ENCODE measurements around the gene IFNA2. TPM values are rescaled to one million over a fixed set of nuclear protein-coding genes. Genes with fewer than 3 reads are reported as not detected.

Gene IFNA2
- total RNA-seq, 6 donors from 2014 or later, result not detected

DNA sequence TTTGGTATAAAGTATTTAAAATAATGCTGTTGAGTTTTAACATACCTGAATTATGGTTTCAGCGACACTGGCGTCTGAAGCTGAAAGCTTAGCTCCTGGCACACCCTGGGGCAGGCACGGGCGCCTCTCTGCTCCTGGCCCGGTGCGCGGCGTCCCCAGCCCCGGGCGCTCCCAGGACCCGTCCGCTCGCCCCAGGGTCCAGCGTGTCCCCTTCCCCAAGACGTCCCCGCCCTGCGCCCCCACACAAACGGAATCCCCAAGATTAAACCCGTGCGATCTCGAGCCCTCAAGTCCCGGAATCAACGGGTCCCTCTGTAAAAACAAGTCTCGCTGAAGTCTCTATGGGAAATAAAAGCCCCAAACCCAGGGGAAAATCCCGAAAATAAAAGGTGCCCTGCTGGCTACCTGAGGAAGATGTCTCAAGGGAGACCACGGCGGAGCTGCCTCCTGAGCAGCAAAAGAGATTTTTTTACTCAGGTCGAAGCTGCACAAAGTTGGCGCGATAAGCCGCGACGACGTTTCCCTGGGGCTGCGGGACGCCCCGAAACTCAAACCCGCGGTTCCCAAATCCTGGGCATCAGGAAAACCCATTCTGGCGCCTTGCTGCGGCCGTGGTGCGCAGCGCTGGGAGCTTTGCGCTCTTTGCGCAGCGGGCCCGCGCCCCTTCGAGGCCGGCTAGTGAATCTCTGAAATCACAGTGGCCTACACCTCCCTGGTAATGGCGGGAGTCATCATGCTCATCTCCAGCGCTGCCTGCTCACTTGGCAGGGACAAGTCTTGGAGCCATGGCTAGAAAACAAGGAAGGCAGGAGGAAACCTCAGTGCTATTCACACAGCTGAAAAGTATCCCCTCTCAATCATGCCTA is 17.4 kb upstream of the IFNA2 start:
- H3K4me1 ChIP-seq, result peaks cover 6 to 10% (median 9%) of the 10 kb centered on the region in 4 donors
- ATAC-seq (ENCODE audit: low FRiP score in 2 of 2), result peak in 1 of 2 donors; percentile 65
- DNase-seq, result peak in 1 of 2 donors; percentile 85
- no peaks in the 10 kb centered on the region for H3K36me3 ChIP-seq
- no peak for TF ChIP-seq EP300 (IDR thresholded peaks at IDR 0.05)
- no peak for TF ChIP-seq POLR2A (IDR thresholded peaks at IDR 0.05)
- TF ChIP-seq, protein P1, sequence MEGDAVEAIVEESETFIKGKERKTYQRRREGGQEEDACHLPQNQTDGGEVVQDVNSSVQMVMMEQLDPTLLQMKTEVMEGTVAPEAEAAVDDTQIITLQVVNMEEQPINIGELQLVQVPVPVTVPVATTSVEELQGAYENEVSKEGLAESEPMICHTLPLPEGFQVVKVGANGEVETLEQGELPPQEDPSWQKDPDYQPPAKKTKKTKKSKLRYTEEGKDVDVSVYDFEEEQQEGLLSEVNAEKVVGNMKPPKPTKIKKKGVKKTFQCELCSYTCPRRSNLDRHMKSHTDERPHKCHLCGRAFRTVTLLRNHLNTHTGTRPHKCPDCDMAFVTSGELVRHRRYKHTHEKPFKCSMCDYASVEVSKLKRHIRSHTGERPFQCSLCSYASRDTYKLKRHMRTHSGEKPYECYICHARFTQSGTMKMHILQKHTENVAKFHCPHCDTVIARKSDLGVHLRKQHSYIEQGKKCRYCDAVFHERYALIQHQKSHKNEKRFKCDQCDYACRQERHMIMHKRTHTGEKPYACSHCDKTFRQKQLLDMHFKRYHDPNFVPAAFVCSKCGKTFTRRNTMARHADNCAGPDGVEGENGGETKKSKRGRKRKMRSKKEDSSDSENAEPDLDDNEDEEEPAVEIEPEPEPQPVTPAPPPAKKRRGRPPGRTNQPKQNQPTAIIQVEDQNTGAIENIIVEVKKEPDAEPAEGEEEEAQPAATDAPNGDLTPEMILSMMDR (IDR thresholded peaks at IDR 0.05), result no peak
- TF ChIP-seq POLR2AphosphoS5 (IDR thresholded peaks at IDR 0.05), result no peak
- peak overlapping the region in 3 of 4 donors; percentile 7 to 34 (median 21) for H3K4me3 ChIP-seq
- no peak overlapping the region for H3K27ac ChIP-seq
- H3K9me3 ChIP-seq, result no peaks in the 10 kb centered on the region
- 1 to 8% methylated on average over 27 to 38 of the region's 53 CpGs for WGBS, 2 donors
- H3K27me3 ChIP-seq, result peaks cover 0 to 13% (median 5%) of the 10 kb centered on the region in 4 donors

GRCh38 chr9:21399956-21400355 is 14.8 kb upstream of the IFNA2 start:
- Histone ChIP-seq H3K4me3 (no peak overlapping the region), H3K27me3 (peaks cover 0 to 16% (median 5%) of the 10 kb centered on the region in 4 donors), H3K4me1 (peaks cover 12 to 18% (median 15%) of the 10 kb centered on the region in 4 donors), H3K36me3 (no peaks in the 10 kb centered on the region), H3K9me3 (no peaks in the 10 kb centered on the region), H3K27ac (no peak overlapping the region)
- DNase-seq (no peak), ATAC-seq (ENCODE audit: low FRiP score in 2 of 2) (no peak)
- TF ChIP-seq, protein P1 (IDR thresholded peaks at IDR 0.05), result no peak
- TF ChIP-seq POLR2AphosphoS5 (IDR thresholded peaks at IDR 0.05) (no peak), POLR2A (IDR thresholded peaks at IDR 0.05) (no peak), EP300 (IDR thresholded peaks at IDR 0.05) (no peak)
- 22 to 24% methylated on average over 3 of the region's 3 CpGs for WGBS, 2 donors

GRCh38 chr9:21398955-21399489 is 13.8 kb upstream of the IFNA2 start:
- H3K27me3 ChIP-seq, result peaks cover 0 to 16% (median 5%) of the 10 kb centered on the region in 4 donors
- ATAC-seq (ENCODE audit: low FRiP score in 2 of 2) (no peak), DNase-seq (no peak)
- WGBS, 2 donors, result 84 to 85% methylated on average over 5 of the region's 5 CpGs
- H3K4me3 ChIP-seq, result no peak overlapping the region
- no peak overlapping the region for H3K27ac ChIP-seq
- TF ChIP-seq POLR2AphosphoS5 (IDR thresholded peaks at IDR 0.05) (no peak), EP300 (IDR thresholded peaks at IDR 0.05) (no peak), POLR2A (IDR thresholded peaks at IDR 0.05) (no peak)
- TF ChIP-seq, protein P1 (IDR thresholded peaks at IDR 0.05), result no peak
- H3K9me3 ChIP-seq, result no peaks in the 10 kb centered on the region
- no peaks in the 10 kb centered on the region for H3K36me3 ChIP-seq
- peaks cover 12 to 18% (median 15%) of the 10 kb centered on the region in 4 donors for H3K4me1 ChIP-seq

DNA sequence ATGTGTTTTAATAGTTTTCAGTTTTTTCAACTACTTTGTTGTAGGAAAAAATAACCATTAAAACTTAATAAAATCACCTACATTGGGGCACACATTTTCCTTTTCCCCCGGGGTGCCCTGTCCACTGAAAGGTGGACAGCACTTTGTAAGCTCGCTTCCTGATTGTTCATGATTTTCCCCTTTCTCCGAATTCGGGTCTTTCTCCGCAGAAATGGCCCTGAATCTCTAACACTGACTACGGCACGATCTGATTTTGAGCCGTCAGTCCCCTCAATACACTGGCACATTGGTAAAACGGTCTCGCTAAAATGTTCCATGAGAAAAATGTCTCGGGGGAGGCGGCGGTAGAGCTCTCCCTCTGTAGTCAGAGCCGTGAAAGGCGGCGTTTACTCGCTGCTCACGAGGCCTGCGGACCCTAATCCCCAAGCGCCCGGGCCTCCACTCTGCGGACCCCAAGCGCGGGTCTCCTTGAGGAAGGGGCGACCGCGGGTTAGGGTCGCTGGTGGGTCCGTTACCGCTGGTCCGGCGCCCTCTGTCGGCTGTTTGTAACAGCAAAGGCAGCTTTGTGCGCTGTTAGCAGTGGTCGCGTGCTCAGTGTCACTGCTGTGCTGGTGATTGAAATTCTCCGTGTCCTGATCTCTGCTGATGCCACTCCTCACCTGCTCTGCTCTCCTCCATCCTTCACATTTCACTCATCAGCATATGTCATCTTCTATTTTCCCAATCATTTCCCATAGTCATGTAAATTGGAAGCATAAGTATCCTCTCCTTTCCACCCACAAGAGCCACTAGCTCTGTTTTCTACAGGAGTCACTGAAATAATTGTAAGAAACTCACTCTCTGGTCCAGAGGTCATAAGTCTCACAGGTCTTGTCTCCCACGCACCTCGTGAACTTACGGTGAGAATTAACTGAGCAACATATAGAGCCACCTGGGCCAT is 10.8 kb upstream of the IFNA2 start:
- WGBS, 2 donors, result 11 to 12% methylated on average over 35 to 39 of the region's 40 CpGs
- Histone ChIP-seq H3K36me3 (no peaks in the 10 kb centered on the region), H3K4me1 (peaks cover 4 to 10% (median 7%) of the 10 kb centered on the region in 4 donors), H3K27ac (no peak overlapping the region), H3K9me3 (no peaks in the 10 kb centered on the region), H3K4me3 (peak overlapping the region; percentile 34 to 52 (median 42)), H3K27me3 (peaks cover 0 to 8% (median 0%) of the 10 kb centered on the region in 4 donors)
- no peak for TF ChIP-seq POLR2AphosphoS5 (IDR thresholded peaks at IDR 0.05)
- TF ChIP-seq, protein P1 (IDR thresholded peaks at IDR 0.05), result peak; percentile 53 to 68 (median 60)
- no peak for TF ChIP-seq EP300 (IDR thresholded peaks at IDR 0.05)
- TF ChIP-seq POLR2A (IDR thresholded peaks at IDR 0.05), result no peak
- ATAC-seq (ENCODE audit: low FRiP score in 2 of 2) (peak; percentile 34 to 86), DNase-seq (peak; percentile 53 to 82)

Data from upper lobe of left lung (tissue), 6 donors.